Nephron (organoid): Measurements from ENCODE around the gene PML.

ENCODE experiments used
- H3K27ac Mint-ChIP-seq, 3 experiments: 2 replicates each; pipeline ENCODE4 v1.8.0; 2020; ENCODE audit warnings: mixed read lengths in 3 of 3, mild to moderate bottlenecking in 2 of 3, moderate library complexity in 1 of 3
- H3K27me3 Mint-ChIP-seq: 2 replicates; pipeline ENCODE4 v1.8.0; 2021; ENCODE audit warnings: low read depth, mild to moderate bottlenecking, moderate library complexity, mixed read lengths
- H3K36me3 Mint-ChIP-seq: 2 replicates; pipeline ENCODE4 v1.8.0; 2020; ENCODE audit warnings: low read depth, mixed read lengths
- H3K4me1 Mint-ChIP-seq: 2 replicates; pipeline ENCODE4 v1.8.0; 2020; ENCODE audit warnings: mixed read lengths
- H3K4me3 Mint-ChIP-seq, 3 experiments: 2 replicates each; pipeline ENCODE4 v1.8.0; 2020; ENCODE audit warnings: mild to moderate bottlenecking in 3 of 3, mixed read lengths in 3 of 3, moderate library complexity in 2 of 3
- H3K9me3 Mint-ChIP-seq: 2 replicates; pipeline ENCODE4 v1.8.0; 2020; ENCODE audit warnings: mixed read lengths
- CTCF ChIP-seq, 3 experiments: fragments of 200-600 bp; sonication (generic); IDR thresholded peaks; one replicate each; pipeline ENCODE4 v1.5.0; 2021; ENCODE audit warnings: antibody characterized with exemption in 3 of 3; ENCODE audit not compliant: unreplicated experiment in 3 of 3

The PML gene

GRCh38 chr15:73988445-73988969, 6.0 kb upstream of the PML start:
- Mint-ChIP-seq H3K9me3 (no peaks in the 10 kb centered on the region), H3K36me3 (no peaks in the 10 kb centered on the region), H3K27me3 (no peaks in the 10 kb centered on the region), H3K27ac (no peak overlapping the region), H3K4me3 (no peak overlapping the region), H3K4me1 (peaks cover 50% of the 10 kb centered on the region)
- TF ChIP-seq CTCF (IDR thresholded peaks at IDR 0.05; ENCODE audit: unreplicated experiment in 3 of 3), result no peak

GRCh38 chr15:73989001-73989798, 5.3 kb upstream of the PML start:
- Mint-ChIP-seq H3K9me3 (no peaks in the 10 kb centered on the region), H3K36me3 (no peaks in the 10 kb centered on the region), H3K27me3 (no peaks in the 10 kb centered on the region), H3K4me3 (peak overlapping the region; percentile 25 to 67 (median 56)), H3K27ac (no peak overlapping the region), H3K4me1 (peaks cover 51% of the 10 kb centered on the region)
- no peak for TF ChIP-seq CTCF (IDR thresholded peaks at IDR 0.05; ENCODE audit: unreplicated experiment in 3 of 3)

GRCh38 chr15:73990250-73991005, 4.1 kb upstream of the PML start:
- no peak for TF ChIP-seq CTCF (IDR thresholded peaks at IDR 0.05; ENCODE audit: unreplicated experiment in 3 of 3)
- Mint-ChIP-seq H3K27ac (no peak overlapping the region), H3K27me3 (no peaks in the 10 kb centered on the region), H3K9me3 (no peaks in the 10 kb centered on the region), H3K4me3 (peak overlapping the region; percentile 86 to 90 (median 88)), H3K4me1 (peaks cover 48% of the 10 kb centered on the region), H3K36me3 (no peaks in the 10 kb centered on the region)

GRCh38 chr15:73991260-73991659, 3.3 kb upstream of the PML start:
- Mint-ChIP-seq H3K4me3 (peak overlapping the region; percentile 86 to 90 (median 88)), H3K4me1 (peaks cover 44% of the 10 kb centered on the region), H3K27me3 (no peaks in the 10 kb centered on the region), H3K36me3 (no peaks in the 10 kb centered on the region), H3K27ac (peak overlapping the region in 1 of 3 experiments; percentile 45), H3K9me3 (no peaks in the 10 kb centered on the region)
- TF ChIP-seq CTCF (IDR thresholded peaks at IDR 0.05; ENCODE audit: unreplicated experiment in 3 of 3), result no peak

- Mint-ChIP-seq H3K4me1 (peaks cover 43% of the 10 kb centered on the region), H3K36me3 (no peaks in the 10 kb centered on the region), H3K4me3 (peak within 1 kb of the TSS; percentile 86 to 97 (median 92)), H3K27ac (peak within 1 kb of the TSS in 2 of 3 experiments; percentile 55 to 79), H3K9me3 (no peaks in the 10 kb centered on the region), H3K27me3 (no peaks in the 10 kb centered on the region)
- peak; percentile 98 to 99 (median 98) for TF ChIP-seq CTCF (IDR thresholded peaks at IDR 0.05; ENCODE audit: unreplicated experiment in 3 of 3)
Measured at GRCh38 chr15:73991726-73992593, 2.6 kb upstream of the PML start, which contains the start of gene STOML1. STOML1 (minus strand) TSS chr15:73992295; CDS start chr15:73992223, 72 bp downstream.
